ENCODE measurements around the gene ETFB.

ETFB gene

DNA sequence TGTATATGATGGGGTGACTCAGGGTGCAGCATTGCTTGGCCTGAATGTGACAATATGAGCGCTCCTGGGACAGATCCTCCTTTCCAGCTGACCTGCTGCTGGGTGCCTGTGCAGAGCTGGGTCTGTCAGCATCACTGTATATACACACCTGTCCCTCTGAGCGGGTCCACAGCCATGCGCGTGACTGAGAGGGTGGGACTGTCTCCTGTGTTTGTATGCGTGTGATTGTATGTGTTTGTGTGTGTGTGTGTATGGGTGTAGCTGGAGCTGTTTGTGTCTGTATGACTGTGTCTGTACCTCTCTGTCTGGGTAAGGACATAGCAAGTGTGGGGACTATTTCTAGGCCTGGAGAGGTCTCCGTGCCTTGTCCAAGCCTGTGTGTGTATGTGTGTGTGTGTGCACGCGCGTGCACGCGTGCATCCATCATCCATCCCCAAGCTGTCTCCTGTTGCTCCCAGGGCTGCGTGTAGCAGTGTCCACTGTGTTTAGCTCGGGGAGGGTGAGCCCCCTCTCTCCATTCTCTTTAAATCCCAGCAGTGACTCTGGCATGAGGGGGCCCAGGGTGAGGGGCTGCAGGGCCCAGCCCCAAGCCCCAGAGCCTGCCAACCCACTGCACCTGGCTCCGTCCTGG, 46.4 kb downstream of the ETFB start:
- Histone ChIP-seq H3K27me3 (ENCODE audit: insufficient read depth, poor library complexity, severe bottlenecking) (peaks cover 12% of the 10 kb centered on the region), H3K4me3 (replicated peaks; ENCODE audit: insufficient read depth, low read length) (no peak overlapping the region), H3K27ac (replicated peaks) (no peak overlapping the region)
- no peak for TF ChIP-seq POLR2AphosphoS5 (IDR thresholded peaks at IDR 0.05; ENCODE audit: low read depth)
- no peak for TF ChIP-seq REST (IDR thresholded peaks at IDR 0.05; ENCODE audit: insufficient replicate concordance, low read depth)
- no peak for TF ChIP-seq GABPA (IDR thresholded peaks at IDR 0.05; ENCODE audit: low read depth)
- no peak for TF ChIP-seq SPI1 (IDR thresholded peaks at IDR 0.05; ENCODE audit: borderline replicate concordance, low read depth)
- no peak for TF ChIP-seq CTCF (IDR thresholded peaks at IDR 0.05; ENCODE audit: insufficient read depth, low read length)
- DNase-seq (ENCODE audit: low read depth in 1 of 2, low spot score in 1 of 2): no peak

DNA sequence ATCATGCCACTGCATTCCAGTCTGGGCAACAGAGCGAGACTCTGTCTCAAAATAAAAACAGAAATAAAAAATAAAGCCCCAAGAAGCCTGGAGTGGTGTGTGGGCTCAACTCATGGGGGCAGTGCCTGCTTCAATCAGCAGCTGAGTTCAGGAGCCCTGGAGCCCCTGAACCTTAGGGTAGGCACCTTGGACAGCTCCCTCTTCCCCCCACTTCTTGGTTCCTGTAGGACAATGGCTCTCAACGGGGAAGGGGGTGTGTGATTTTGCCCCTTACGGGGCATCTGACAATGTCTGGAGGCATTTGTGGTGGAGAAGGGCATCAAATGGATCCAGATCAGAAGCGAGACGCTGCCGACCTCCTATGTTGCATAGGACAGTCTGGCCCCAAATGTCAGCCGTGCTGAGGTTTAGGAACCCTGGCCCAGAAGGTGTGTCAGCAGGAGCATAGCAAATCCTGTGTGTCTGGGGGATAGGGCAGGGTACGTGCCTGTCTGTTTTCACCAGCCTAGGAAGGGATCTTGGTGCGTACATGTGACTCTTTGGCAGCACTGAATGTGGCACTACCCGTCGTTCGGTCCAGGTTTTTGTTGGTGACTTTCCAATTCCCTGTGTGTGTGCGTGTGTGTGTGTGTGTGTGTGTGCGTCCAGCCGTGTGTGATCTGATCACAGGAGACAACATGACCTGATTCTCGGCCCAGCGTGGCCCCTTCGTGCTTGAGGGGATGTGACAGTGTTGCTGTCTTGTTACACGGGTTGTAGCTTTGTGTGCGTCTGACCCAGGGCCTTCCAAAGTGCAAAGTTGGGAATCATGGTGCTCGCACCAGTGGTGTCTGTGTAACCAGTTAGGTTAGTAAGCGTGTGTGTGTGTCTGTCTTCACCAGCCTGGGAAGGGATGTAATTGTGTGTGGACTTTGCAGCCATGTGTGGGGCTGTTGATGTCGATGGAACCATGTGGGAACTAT, 47.2 kb downstream of the ETFB start:
- peaks cover 7% of the 10 kb centered on the region for H3K27me3 ChIP-seq (ENCODE audit: insufficient read depth, poor library complexity, severe bottlenecking)
- no peak overlapping the region for H3K27ac ChIP-seq (replicated peaks)
- TF ChIP-seq GABPA (IDR thresholded peaks at IDR 0.05; ENCODE audit: low read depth) (no peak), SPI1 (IDR thresholded peaks at IDR 0.05; ENCODE audit: borderline replicate concordance, low read depth) (no peak), REST (IDR thresholded peaks at IDR 0.05; ENCODE audit: insufficient replicate concordance, low read depth) (peak; percentile 93), POLR2AphosphoS5 (IDR thresholded peaks at IDR 0.05; ENCODE audit: low read depth) (no peak)
- H3K4me3 ChIP-seq (replicated peaks; ENCODE audit: insufficient read depth, low read length): no peak overlapping the region
- DNase-seq (ENCODE audit: low read depth in 1 of 2, low spot score in 1 of 2): no peak

- TF ChIP-seq GABPA (IDR thresholded peaks at IDR 0.05; ENCODE audit: low read depth) (no peak), POLR2AphosphoS5 (IDR thresholded peaks at IDR 0.05; ENCODE audit: low read depth) (no peak), REST (IDR thresholded peaks at IDR 0.05; ENCODE audit: insufficient replicate concordance, low read depth) (no peak), CTCF (IDR thresholded peaks at IDR 0.05; ENCODE audit: insufficient read depth, low read length) (no peak), SPI1 (IDR thresholded peaks at IDR 0.05; ENCODE audit: borderline replicate concordance, low read depth) (no peak)
- Histone ChIP-seq H3K27ac (replicated peaks) (no peak overlapping the region), H3K27me3 (ENCODE audit: insufficient read depth, poor library complexity, severe bottlenecking) (peaks cover 2% of the 10 kb centered on the region), H3K4me3 (replicated peaks; ENCODE audit: insufficient read depth, low read length) (no peak overlapping the region)
- no peak for DNase-seq (ENCODE audit: low read depth in 1 of 2, low spot score in 1 of 2)
These were observed 48.2 kb downstream of the ETFB start for GRCh38 chr19:51317968-51318367.
